ENCODE measurements around the gene SERPINA5.

DNA sequence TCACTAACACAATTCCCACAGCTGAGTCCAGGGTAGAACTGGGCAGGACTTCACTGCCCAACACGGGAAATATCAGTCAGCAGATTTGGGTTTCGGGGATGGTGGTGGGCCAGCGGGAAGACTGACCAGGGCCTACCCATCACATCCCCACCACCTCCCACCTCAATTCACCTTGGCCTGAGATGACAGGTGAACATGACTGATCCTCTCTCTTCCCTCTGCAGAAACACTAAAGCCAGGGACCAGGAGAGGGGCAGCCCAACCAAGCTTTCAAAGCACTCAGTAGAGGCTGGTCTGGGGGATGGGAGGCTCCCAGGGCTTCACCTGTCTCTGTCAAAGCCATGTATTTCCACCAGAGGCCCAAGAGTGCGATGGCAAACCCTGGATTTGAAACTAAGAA, 2.3 kb downstream of the SERPINA5 start:
- no peak for TF ChIP-seq EP300 (IDR thresholded peaks at IDR 0.05)
- TF ChIP-seq, protein P1, sequence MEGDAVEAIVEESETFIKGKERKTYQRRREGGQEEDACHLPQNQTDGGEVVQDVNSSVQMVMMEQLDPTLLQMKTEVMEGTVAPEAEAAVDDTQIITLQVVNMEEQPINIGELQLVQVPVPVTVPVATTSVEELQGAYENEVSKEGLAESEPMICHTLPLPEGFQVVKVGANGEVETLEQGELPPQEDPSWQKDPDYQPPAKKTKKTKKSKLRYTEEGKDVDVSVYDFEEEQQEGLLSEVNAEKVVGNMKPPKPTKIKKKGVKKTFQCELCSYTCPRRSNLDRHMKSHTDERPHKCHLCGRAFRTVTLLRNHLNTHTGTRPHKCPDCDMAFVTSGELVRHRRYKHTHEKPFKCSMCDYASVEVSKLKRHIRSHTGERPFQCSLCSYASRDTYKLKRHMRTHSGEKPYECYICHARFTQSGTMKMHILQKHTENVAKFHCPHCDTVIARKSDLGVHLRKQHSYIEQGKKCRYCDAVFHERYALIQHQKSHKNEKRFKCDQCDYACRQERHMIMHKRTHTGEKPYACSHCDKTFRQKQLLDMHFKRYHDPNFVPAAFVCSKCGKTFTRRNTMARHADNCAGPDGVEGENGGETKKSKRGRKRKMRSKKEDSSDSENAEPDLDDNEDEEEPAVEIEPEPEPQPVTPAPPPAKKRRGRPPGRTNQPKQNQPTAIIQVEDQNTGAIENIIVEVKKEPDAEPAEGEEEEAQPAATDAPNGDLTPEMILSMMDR (IDR thresholded peaks at IDR 0.05), result no peak
